A549 (cell line): ENCODE results near the gene MFF. TPM values are rescaled to one million over a fixed set of nuclear protein-coding genes. Genes with fewer than 3 reads are reported as not detected.
"Not testable (repeated sequence)": the region's sequence is repeated elsewhere in the genome, so short reads cannot be mapped to it uniquely, and the experiment has no call there.

Experiments
- ATAC-seq, 2 experiments: fragments of 200-7000 bp in 1 of 2; fragments of >200 bp in 1 of 2; cut with Nextera tagmentation in 1 of 2; cut with Tn5 transposase in 1 of 2; 3 replicates each; pipeline versions ENCODE4 v1.8.0 to v1.9.1; 2018 to 2020; ENCODE audit warnings: mild to moderate bottlenecking in 1 of 2, moderate library complexity in 1 of 2
- CTCF ChIA-PET: fragments of 300-600 bp; sonication (Branson Sonifier 250); formaldehyde crosslinking; extraction: SDS; loops from one replicate; lab custom pipeline; 2021; ENCODE audit warnings: antibody characterized with exemption, inconsistent platforms; lab: Yijun Ruan, JAX
- POLR2A ChIA-PET: fragments of 350-600 bp; formaldehyde crosslinking; extraction: SDS; loops from one replicate; lab custom pipeline; 2021; ENCODE audit warnings: antibody characterized with exemption, inconsistent platforms; lab: Yijun Ruan, JAX
- DNase-seq, 2 experiments: peaks; one replicate each; pipeline versions ENCODE4 v3.0.0 to v3.0.0-alpha.2; 2011 to 2016; ENCODE audit warnings: low read depth in 1 of 2, low spot score in 1 of 2
- FAIRE-seq: peaks from 2 replicates; lab custom pipeline; 2011; peaks lifted over from hg19 to GRCh38; lab: Jason Lieb, UNC
- H3K27ac ChIP-seq, 2 experiments: fragments of >200 bp; sonication (Bioruptor Twin); formaldehyde crosslinking; 3 replicates each; pipeline ENCODE4 v1.5.1; 2016 to 2017
- H3K4me1 ChIP-seq: fragments of >200 bp; sonication (Bioruptor Twin); formaldehyde crosslinking; 3 replicates; pipeline ENCODE4 v1.6.1; 2016
- H3K4me2 ChIP-seq: fragments of >200 bp; sonication (Bioruptor Twin); formaldehyde crosslinking; 3 replicates; pipeline ENCODE4 v1.6.1; 2016
- H3K4me3 ChIP-seq: fragments of >200 bp; sonication (Bioruptor Twin); formaldehyde crosslinking; 3 replicates; pipeline ENCODE4 v1.5.1; 2016
- H3K9me3 ChIP-seq: fragments of >200 bp; sonication (Bioruptor Twin); formaldehyde crosslinking; 3 replicates; pipeline ENCODE4 v1.6.1; 2016
- CBX2 ChIP-seq: fragments of 200-600 bp; sonication (generic); IDR thresholded peaks from 2 replicates; pipeline ENCODE4 v1.6.1; 2016; ENCODE audit warnings: low read depth, mild to moderate bottlenecking, borderline replicate concordance
- CBX8 ChIP-seq: fragments of 200-600 bp; sonication (generic); IDR thresholded peaks from 2 replicates; pipeline ENCODE4 v1.6.1; 2016
- CHD4 ChIP-seq: fragments of 200-600 bp; sonication (generic); IDR thresholded peaks from 2 replicates; pipeline ENCODE4 v1.6.1; 2016; ENCODE audit warnings: antibody characterized with exemption, mild to moderate bottlenecking, borderline replicate concordance
- FOSL2 ChIP-seq, 2 experiments: fragments of 450-650 bp in 1 of 2; fragments of >200 bp in 1 of 2; sonication (Bioruptor Twin) in 1 of 2; formaldehyde crosslinking; IDR thresholded peaks; 2 replicates each; pipeline versions ENCODE4 v1.5.0 to v1.6.1; 2016 to 2020; ENCODE audit warnings: mild to moderate bottlenecking in 1 of 2, moderate library complexity in 1 of 2
- HDAC2 ChIP-seq: fragments of 200-600 bp; sonication (generic); IDR thresholded peaks from 2 replicates; pipeline ENCODE4 v1.6.1; 2016
- HOXB13 ChIP-seq: fragments of 250-450 bp; sonication (Bioruptor Pico); IDR thresholded peaks from 2 replicates; pipeline ENCODE4 v1.5.0; 2020; ENCODE audit warnings: low read depth, mild to moderate bottlenecking, moderate library complexity
- JUNB ChIP-seq: fragments of >200 bp; sonication (Bioruptor Twin); formaldehyde crosslinking; IDR thresholded peaks from 2 replicates; pipeline ENCODE4 v1.6.1; 2016
- KDM5A ChIP-seq: fragments of 200-600 bp; sonication (generic); IDR thresholded peaks from 2 replicates; pipeline ENCODE4 v1.6.1; 2016; ENCODE audit warnings: antibody characterized with exemption, mild to moderate bottlenecking
- MYC ChIP-seq: IDR thresholded peaks from 2 replicates; pipeline ENCODE4 v1.6.1; 2012; ENCODE audit warnings: mild to moderate bottlenecking, inconsistent platforms, low read length, improper control_type of control experiment, borderline replicate concordance
- NFE2L2 ChIP-seq: fragments of 150-350 bp; conservative IDR thresholded peaks from 2 replicates; pipeline ENCODE4 v1.6.1; 2014; ENCODE audit warnings: low read length
- NR3C1 ChIP-seq: fragments of >200 bp; sonication (Bioruptor Twin); formaldehyde crosslinking; IDR thresholded peaks from 3 replicates; pipeline ENCODE4 v1.6.1; 2017
- POLR2AphosphoS2 ChIP-seq: conservative IDR thresholded peaks from 2 replicates; pipeline ENCODE4 v1.6.1; 2012; ENCODE audit warnings: low read length, improper control_type of control experiment, inconsistent platforms
- RARB ChIP-seq: fragments of 250-450 bp; sonication (Bioruptor Pico); IDR thresholded peaks from 2 replicates; pipeline ENCODE4 v1.8.0; 2021; ENCODE audit warnings: mild to moderate bottlenecking, moderate library complexity
- RCOR1 ChIP-seq: fragments of 150-350 bp; IDR thresholded peaks from 2 replicates; pipeline ENCODE4 v1.6.1; 2014; ENCODE audit warnings: antibody characterized with exemption, low read length, low read depth
- RNF2 ChIP-seq: fragments of 200-600 bp; sonication (generic); IDR thresholded peaks from 2 replicates; pipeline ENCODE4 v1.6.1; 2016; ENCODE audit warnings: low read depth, mild to moderate bottlenecking, antibody characterized with exemption, moderate library complexity, borderline replicate concordance
- SMC3 ChIP-seq: fragments of >200 bp; sonication (Bioruptor Twin); formaldehyde crosslinking; IDR thresholded peaks from 3 replicates; pipeline ENCODE4 v1.6.1; 2018; ENCODE audit warnings: inconsistent platforms
- ZC3H11A ChIP-seq: fragments of 450-650 bp; IDR thresholded peaks from 2 replicates; pipeline ENCODE4 v1.6.1; 2014; ENCODE audit warnings: antibody characterized with exemption, mild to moderate bottlenecking
- ZFP36 ChIP-seq: fragments of 450-650 bp; IDR thresholded peaks from 2 replicates; pipeline ENCODE4 v1.6.1; 2014; ENCODE audit warnings: borderline replicate concordance; ENCODE audit not compliant: partially characterized antibody
- ZSCAN20 ChIP-seq: fragments of 250-450 bp; sonication (Bioruptor Pico); IDR thresholded peaks from 2 replicates; pipeline ENCODE4 v1.8.0; 2022; ENCODE audit warnings: mild to moderate bottlenecking, moderate library complexity
- WGBS: methylation state at CpG from one replicate; pipeline ENCODE4 v1.1.6; 2017; ENCODE audit errors: missing lambda C conversion rate; 5-methylcytosine and 5-hydroxymethylcytosine counted together
- polyA plus RNA-seq, 4 experiments: library from polyadenylated mRNA; depleted of rRNA in 3 of 4; stranded (reverse); fragments of >200 nt; fragmentation: RNase III in 1 of 4; extraction: RNeasy Plus Mini Kit Qiagen cat#74134 plus additional on column Dnase treatment in 1 of 4; gene quantifications; 2 replicates in 3 of 4; 3 replicates in 1 of 4; pipeline ENCODE4 v1.2.3, GENCODE V29; 2011 to 2017
- TF ChIP-seq, protein P1 (sequence below): fragments of 150-350 bp; IDR thresholded peaks from 2 replicates; pipeline ENCODE4 v1.6.1; 2014; ENCODE audit warnings: low read depth, mild to moderate bottlenecking, low read length
- TF ChIP-seq, protein P2 (sequence below): fragments of 450-650 bp; IDR thresholded peaks from 2 replicates; pipeline ENCODE4 v1.6.1; 2014; ENCODE audit warnings: antibody characterized with exemption
- TF ChIP-seq, protein P3 (sequence below): fragments of >200 bp; sonication (Bioruptor Twin); formaldehyde crosslinking; IDR thresholded peaks from 3 replicates; pipeline ENCODE4 v1.6.1; 2016
- TF ChIP-seq, protein P4 (sequence below): fragments of >200 bp; sonication (Bioruptor Twin); formaldehyde crosslinking; IDR thresholded peaks from 3 replicates; pipeline ENCODE4 v1.5.1; 2016

MFF gene
- polyA plus RNA-seq, 2 of the 4 experiments (the other 2 are of a cell fraction): 135 to 252 TPM

DNA sequence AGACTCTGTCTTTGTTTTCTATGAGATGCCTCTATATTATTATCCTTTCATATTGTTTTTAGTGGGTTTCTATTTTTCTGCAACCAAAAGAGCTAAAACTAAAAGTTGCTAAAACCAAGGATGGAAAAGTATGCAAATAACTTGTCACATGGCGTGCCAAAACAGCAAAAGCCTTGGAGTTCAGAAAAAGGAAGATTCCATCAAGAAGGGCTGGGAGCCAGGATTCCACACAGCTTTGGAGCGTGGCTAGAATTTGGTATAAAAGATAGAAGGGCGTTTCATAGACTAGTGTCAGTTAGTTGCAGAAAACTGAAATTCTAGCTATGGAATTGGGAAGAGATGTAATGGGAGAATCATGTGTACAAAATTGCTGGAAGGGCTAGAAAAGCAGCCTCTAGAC lies 58.6 kb downstream of the MFF start:
- Histone ChIP-seq H3K4me3 (no peak overlapping the region), H3K4me1 (peaks cover 56% of the 10 kb centered on the region), H3K27ac (peak overlapping the region; percentile 98 to 99), H3K4me2 (no peak overlapping the region), H3K9me3 (no peaks in the 10 kb centered on the region)
- WGBS: 92% methylated on average over 3 of the region's 3 CpGs
- DNase-seq (no peak), FAIRE-seq (no peak), ATAC-seq (no peak)
- POLR2A ChIA-PET: no interaction called here
- CTCF ChIA-PET: no interaction called here
- TF ChIP-seq ZSCAN20 (CRISPR knock-in tag) (no peak), RARB (no peak), POLR2AphosphoS2 (no peak), JUNB (no peak), MYC (no peak), CBX8 (no peak), ZC3H11A (no peak), NR3C1 (no peak), FOSL2 (IDR thresholded peaks at IDR 0.05) (no peak), FOSL2 (CRISPR knock-in tag; IDR thresholded peaks at IDR 0.05) (no peak), NFE2L2 (no peak), RNF2 (no peak), HOXB13 (CRISPR knock-in tag) (no peak), ZFP36 (no peak), CHD4 (no peak), KDM5A (no peak), RCOR1 (no peak)
- TF ChIP-seq, protein P1, sequence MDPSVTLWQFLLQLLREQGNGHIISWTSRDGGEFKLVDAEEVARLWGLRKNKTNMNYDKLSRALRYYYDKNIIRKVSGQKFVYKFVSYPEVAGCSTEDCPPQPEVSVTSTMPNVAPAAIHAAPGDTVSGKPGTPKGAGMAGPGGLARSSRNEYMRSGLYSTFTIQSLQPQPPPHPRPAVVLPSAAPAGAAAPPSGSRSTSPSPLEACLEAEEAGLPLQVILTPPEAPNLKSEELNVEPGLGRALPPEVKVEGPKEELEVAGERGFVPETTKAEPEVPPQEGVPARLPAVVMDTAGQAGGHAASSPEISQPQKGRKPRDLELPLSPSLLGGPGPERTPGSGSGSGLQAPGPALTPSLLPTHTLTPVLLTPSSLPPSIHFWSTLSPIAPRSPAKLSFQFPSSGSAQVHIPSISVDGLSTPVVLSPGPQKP: no peak
- TF ChIP-seq, protein P2, sequence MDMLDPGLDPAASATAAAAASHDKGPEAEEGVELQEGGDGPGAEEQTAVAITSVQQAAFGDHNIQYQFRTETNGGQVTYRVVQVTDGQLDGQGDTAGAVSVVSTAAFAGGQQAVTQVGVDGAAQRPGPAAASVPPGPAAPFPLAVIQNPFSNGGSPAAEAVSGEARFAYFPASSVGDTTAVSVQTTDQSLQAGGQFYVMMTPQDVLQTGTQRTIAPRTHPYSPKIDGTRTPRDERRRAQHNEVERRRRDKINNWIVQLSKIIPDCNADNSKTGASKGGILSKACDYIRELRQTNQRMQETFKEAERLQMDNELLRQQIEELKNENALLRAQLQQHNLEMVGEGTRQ: no peak
- TF ChIP-seq, protein P3, sequence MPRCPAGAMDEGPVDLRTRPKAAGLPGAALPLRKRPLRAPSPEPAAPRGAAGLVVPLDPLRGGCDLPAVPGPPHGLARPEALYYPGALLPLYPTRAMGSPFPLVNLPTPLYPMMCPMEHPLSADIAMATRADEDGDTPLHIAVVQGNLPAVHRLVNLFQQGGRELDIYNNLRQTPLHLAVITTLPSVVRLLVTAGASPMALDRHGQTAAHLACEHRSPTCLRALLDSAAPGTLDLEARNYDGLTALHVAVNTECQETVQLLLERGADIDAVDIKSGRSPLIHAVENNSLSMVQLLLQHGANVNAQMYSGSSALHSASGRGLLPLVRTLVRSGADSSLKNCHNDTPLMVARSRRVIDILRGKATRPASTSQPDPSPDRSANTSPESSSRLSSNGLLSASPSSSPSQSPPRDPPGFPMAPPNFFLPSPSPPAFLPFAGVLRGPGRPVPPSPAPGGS: no peak

DNA sequence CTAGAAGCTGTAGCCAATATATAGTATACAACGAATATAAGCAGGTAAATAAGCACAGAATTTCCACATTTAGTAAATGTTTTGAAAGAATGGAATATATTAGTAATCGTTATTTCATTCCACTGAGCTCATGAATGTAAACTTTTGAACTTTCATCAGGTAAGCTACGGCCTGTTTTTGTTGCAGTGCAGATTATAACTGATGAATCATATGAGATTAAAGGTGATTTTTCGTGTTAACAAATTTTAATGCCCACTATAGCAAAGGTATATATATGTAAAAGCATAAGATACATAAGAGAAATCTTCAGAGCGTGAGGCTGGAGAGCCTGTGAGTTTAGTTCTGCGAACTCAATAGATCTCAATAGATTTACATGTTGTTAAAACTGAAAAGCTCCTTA lies 61.6 kb downstream of the MFF start:
- 36% methylated on average over 6 of the region's 6 CpGs for WGBS
- 0 out of 3 replicates have a peak, but pooled peaks cover 7% of the 10 kb centered on the region for H3K9me3 ChIP-seq
- H3K4me2 ChIP-seq: peak overlapping the region; percentile 4
- DNase-seq (no peak), FAIRE-seq (no peak)
- H3K4me3 ChIP-seq: no peak overlapping the region
- CTCF ChIA-PET: interaction anchor here (0.7 to 1.7 kb wide), 4 partner anchors 9 to 476 kb away, joined by 3 to 13 read pairs (median 6); no protein-coding TSS in a partner anchor
- TF ChIP-seq, protein P2: no peak
- TF ChIP-seq NFE2L2: no peak
- TF ChIP-seq, protein P4, sequence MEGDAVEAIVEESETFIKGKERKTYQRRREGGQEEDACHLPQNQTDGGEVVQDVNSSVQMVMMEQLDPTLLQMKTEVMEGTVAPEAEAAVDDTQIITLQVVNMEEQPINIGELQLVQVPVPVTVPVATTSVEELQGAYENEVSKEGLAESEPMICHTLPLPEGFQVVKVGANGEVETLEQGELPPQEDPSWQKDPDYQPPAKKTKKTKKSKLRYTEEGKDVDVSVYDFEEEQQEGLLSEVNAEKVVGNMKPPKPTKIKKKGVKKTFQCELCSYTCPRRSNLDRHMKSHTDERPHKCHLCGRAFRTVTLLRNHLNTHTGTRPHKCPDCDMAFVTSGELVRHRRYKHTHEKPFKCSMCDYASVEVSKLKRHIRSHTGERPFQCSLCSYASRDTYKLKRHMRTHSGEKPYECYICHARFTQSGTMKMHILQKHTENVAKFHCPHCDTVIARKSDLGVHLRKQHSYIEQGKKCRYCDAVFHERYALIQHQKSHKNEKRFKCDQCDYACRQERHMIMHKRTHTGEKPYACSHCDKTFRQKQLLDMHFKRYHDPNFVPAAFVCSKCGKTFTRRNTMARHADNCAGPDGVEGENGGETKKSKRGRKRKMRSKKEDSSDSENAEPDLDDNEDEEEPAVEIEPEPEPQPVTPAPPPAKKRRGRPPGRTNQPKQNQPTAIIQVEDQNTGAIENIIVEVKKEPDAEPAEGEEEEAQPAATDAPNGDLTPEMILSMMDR: no peak
- no peak for TF ChIP-seq HDAC2
- TF ChIP-seq HOXB13 (CRISPR knock-in tag): peak; percentile 50; the same call in 1 of the 2 replicates
- no peak for TF ChIP-seq CBX2
- TF ChIP-seq ZFP36: no peak
- no peak for TF ChIP-seq SMC3
- TF ChIP-seq FOSL2 (IDR thresholded peaks at IDR 0.05): no peak
- 0 out of 2 replicates have a peak, but pooled peaks have one; percentile 19 for TF ChIP-seq FOSL2 (CRISPR knock-in tag; IDR thresholded peaks at IDR 0.05)
- TF ChIP-seq RARB: peak; percentile 32; the same call in 1 of the 2 replicates
- TF ChIP-seq, all 56 proteins: peak for 3
- Histone ChIP-seq H3K27ac (peak overlapping the region; percentile 98 to 99), H3K4me1 (peaks cover 51% of the 10 kb centered on the region)
- POLR2A ChIA-PET: no interaction called here
- ATAC-seq: no peak

DNA sequence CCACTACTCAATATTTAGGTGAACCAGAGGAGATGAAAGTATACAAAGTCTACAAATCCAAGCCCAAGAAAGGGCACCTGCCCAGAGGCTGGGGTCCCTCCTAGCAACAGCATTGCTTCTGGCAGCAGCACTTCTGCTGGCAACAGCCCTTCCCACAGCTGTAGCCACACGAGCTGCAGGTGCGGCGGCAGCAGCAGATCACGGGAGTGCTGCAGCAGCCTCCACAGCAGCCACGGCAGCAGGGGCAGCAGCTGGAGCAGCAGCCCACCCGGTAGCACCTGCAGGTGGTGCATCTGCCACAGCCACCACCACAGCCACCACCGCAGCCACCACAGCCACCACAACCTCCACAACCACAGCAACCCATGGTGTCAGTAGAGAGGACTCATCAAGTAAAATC lies 62.5 kb downstream of the MFF start, which contains the start of gene SCYGR1:
Gene SCYGR1, minus strand, starts transcription at position 367 of the 400 bp plus-strand sequence. Its CDS starts 0 bp downstream, at position 367.
- not testable (repeated sequence) for FAIRE-seq, ATAC-seq, H3K4me3 ChIP-seq, H3K9me3 ChIP-seq, DNase-seq
- POLR2A ChIA-PET: interaction anchor here (1.2 kb wide), 1 partner anchor 20 kb away, joined by 3 read pairs; no protein-coding TSS in a partner anchor
- 86% methylated on average over 1 of the region's 7 CpGs for WGBS
- Histone ChIP-seq H3K27ac (peak within 1 kb of the TSS; percentile 98 to 99), H3K4me2 (peak within 1 kb of the TSS; percentile 64), H3K4me1 (peaks cover 61% of the 10 kb centered on the region)
- CTCF ChIA-PET: interaction anchor here (1.1 to 1.9 kb wide), 2 partner anchors 9 to 18 kb away, joined by 5 to 9 read pairs; partner anchors contain the start of gene TM4SF20
